ENCODE results near the gene TNFAIP8L1.

The TNFAIP8L1 gene

GRCh38 chr19:4676955-4677731 lies 37.8 kb downstream of the TNFAIP8L1 start:
- TF ChIP-seq CTCF (IDR thresholded peaks at IDR 0.05) = peak; percentile 35; the same call in 1 of the 2 replicates

- TF ChIP-seq CTCF (IDR thresholded peaks at IDR 0.05) = no peak
Measured at GRCh38 chr19:4678881-4679790, 39.8 kb downstream of the TNFAIP8L1 start.

DNA sequence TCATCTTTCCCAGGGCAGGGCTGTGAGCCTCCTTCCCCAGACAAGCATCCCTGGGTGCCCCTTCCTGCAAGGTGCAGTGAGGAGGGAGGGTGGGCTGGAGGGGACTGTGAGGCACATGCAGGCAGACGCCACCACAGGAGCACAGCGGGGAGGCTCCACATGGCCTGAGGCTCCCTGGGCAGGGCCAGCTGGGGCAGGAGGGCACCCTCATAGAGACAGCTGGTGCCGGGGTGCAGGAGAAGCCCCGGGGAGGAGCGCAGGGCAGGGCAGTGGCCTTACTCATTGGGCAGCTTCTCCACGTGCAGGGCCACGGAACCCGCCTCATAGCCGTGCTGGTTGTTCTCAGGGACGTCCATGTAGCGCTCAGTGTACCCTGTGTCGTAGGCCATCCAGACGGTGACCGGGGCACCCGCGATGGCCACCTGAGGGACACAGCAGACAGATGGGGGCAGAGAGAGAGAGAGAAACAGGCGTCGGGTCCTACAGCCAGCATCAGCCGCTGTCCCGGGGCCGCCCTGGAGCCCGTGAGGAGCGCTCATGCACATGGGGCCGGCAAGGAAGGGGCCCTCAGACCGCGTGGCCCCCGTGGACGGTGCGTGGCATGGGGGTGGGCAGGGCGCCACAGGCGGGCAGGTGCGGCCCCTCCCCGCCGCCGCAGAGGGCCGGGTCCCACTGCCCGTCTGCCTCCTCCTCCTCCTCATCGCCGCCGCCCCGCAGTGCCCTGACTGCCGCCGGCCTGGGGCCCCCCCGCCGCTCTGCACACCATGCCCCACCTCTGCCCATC lies 43.3 kb downstream of the TNFAIP8L1 start:
- no peak for TF ChIP-seq CTCF (IDR thresholded peaks at IDR 0.05)

DNA sequence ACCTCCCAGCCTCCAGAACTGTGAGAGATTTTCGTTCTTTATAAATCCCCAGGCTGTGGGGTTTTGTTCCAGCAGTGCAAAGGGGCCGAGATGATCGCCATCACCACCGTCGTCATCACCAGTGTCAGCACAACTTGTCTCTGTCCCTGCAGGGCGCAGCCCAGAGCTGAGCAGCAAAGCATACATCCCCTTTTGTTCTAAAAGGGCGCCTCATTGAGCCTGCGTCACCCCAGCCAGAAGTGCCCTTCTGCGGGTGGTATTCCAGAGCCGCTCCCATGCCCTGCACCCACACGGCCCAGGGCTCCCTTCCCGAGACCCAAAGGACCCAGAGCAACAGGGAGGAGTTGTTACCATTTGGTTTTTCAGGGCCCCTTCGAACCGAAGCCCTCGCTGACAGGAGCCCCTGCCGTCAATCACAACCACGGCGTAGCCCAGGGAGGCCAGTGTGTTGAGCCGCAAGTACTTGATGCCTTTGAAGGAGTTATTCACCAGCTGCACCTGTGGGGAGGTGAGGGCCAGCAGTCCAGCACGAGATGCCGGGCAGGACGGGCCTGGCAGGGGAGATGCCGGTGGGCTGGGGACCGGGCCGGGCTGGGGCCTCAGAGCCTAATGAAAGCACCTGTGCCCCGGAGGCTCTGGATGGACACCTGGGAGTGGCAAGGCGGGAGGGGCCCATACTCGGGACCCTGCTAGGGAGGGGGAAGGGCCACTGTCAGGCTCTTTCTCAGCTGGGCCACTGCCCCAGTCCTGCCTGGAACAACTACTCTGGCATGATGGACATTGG lies 45.2 kb downstream of the TNFAIP8L1 start:
- TF ChIP-seq CTCF (IDR thresholded peaks at IDR 0.05) = no peak

GRCh38 chr19:4686700-4687099 lies 47.4 kb downstream of the TNFAIP8L1 start:
- TF ChIP-seq CTCF (IDR thresholded peaks at IDR 0.05) = no peak

- no peak for TF ChIP-seq CTCF (IDR thresholded peaks at IDR 0.05)
Measured at GRCh38 chr19:4687396-4687795, 48.1 kb downstream of the TNFAIP8L1 start.
